SH-SY5Y (cell line): Measurements from ENCODE around the gene NLRP9.
"Not testable (repeated sequence)": the region's sequence is repeated elsewhere in the genome, so short reads cannot be mapped to it uniquely, and the experiment has no call there.

Source experiments
- GATA2 ChIP-seq: IDR thresholded peaks from 2 replicates; pipeline ENCODE4 v1.6.1; 2011; ENCODE audit warnings: mild to moderate bottlenecking, low read depth, low read length
- GATA3 ChIP-seq: IDR thresholded peaks from 2 replicates; pipeline ENCODE4 v1.6.1; 2011; ENCODE audit warnings: low read depth, mild to moderate bottlenecking, low read length, moderate library complexity

Gene NLRP9

DNA sequence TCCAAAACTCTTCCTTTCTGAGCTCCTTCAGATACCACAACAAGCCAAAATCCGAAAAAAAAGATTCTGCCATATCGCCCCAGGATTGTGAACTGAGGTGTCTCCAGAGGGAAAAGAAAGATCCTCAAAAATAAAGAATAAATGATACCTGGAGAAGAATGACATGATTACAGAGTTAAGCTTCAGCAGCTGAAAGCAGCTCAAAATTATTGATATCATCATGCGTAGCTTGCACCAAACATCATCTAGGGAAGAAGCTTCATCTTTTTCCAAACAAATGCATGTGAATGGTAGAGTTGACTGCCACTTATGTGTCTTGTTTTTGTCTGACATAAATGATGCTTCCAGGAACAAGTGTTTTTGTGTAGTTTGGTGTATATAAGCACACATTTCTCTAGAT is at the start of gene NLRP9:
NLRP9 (minus strand) TSS at position 101 of the 400 bp plus-strand sequence; CDS start at position 73, 28 bp downstream.
- TF ChIP-seq GATA3, result no peak
- TF ChIP-seq GATA2, result no peak

DNA sequence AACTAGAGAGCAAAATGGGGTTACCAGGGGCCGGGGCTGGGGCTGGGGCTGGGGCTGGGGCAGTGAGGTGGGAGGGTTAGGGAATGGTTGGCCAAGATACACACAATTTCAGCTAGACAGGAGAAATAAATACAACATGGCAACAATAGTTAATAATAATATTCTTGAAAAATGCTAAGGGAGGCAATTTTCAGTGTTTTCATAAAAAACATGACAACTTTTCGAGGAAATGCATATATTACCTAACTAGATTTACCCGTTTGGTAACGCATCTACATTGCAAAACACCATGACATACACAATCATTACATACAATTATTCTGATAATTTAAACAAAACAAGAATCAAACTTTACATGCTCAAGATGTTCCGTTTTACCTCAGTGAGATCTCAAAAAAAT is 42.9 kb upstream of the NLRP9 start:
- no peak for TF ChIP-seq GATA3
- no peak for TF ChIP-seq GATA2

DNA sequence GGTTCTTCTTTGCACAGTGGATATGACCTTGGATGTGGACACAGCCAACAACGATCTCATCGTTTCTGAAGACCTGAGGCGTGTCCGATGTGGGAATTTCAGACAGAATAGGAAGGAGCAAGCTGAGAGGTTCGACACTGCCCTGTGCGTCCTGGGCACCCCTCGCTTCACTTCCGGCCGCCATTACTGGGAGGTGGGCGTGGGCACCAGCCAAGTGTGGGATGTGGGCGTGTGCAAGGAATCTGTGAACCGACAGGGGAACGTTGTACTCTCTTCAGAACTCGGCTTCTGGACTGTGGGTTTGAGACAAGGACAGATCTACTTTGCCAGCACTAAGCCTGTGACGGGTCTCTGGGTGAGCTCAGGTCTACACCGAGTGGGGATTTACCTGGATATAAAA is 40.1 kb upstream of the NLRP9 start:
- no peak for TF ChIP-seq GATA3
- no peak for TF ChIP-seq GATA2

DNA sequence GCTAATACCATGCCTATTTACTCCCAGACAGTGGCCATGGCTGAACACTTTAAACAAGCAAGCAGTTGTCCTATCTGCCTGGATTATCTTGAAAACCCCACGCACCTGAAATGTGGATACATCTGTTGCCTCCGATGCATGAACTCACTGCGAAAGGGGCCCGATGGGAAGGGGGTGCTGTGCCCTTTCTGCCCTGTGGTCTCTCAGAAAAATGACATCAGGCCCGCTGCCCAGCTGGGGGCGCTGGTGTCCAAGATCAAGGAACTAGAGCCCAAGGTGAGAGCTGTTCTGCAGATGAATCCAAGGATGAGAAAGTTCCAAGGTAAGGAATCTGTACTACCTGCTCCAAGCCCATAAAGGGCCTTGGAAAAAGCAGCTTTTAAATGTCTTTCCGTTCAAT is 39.3 kb upstream of the NLRP9 start:
- TF ChIP-seq GATA3, result no peak
- no peak for TF ChIP-seq GATA2

GRCh38 chr19:55768818-55769217 is 30.6 kb upstream of the NLRP9 start, which contains the start of gene RFPL4AL1:
RFPL4AL1 (plus strand) TSS chr19:55769118; CDS start chr19:55771805, 2,687 bp downstream.
- not testable (repeated sequence) for TF ChIP-seq GATA2, GATA3

DNA sequence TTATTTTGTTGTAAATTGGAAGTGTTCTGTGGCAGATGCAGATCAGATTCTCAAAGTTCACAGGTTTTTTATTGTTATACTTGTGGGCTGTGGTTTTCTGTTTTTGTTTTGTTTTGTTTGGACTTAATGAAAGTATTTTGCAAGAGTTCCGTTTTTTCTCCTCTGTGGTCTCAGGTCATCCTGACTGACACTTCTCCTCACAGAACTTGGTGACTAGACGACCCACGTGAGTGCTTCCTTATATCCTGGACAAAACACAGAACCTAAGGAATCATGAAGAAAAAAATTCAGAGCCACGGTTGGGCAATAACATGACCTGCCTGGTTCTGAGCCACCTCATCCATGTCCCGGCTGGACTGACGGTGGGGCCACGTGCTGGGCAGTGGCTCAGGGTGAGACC is 28.3 kb upstream of the NLRP9 start:
- TF ChIP-seq GATA3, result no peak
- TF ChIP-seq GATA2, result no peak

- TF ChIP-seq GATA2, GATA3: not testable (repeated sequence)
Observed at GRCh38 chr19:55758797-55759196, 20.6 kb upstream of the NLRP9 start, which contains the start of gene RFPL4A. RFPL4A (plus strand) TSS chr19:55759097; CDS start chr19:55761801, 2,704 bp downstream.

GRCh38 chr19:55753401-55753800 is 15.2 kb upstream of the NLRP9 start:
- TF ChIP-seq GATA3 (no peak), GATA2 (no peak)

DNA sequence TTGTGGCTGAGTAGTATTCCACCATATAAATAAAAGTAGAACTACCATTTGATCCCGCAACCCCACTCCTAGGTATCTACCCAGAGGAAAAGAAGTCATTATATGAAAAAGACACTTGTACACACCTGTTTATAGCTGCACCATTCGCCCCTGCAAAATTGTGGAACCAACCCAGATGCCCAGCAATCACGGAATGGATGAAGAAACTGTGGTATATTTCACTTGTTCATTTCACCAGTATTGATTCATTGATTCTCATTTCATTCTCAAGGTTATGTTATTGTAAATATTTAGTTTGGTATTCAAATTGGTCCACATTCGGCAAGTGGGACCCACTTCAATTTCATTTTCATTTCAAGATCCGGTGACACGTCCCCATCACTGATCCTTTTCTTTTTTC is 12.5 kb upstream of the NLRP9 start:
- no peak for TF ChIP-seq GATA3
- no peak for TF ChIP-seq GATA2

- TF ChIP-seq GATA3 (no peak), GATA2 (no peak)
Observed at GRCh38 chr19:55723491-55723890, 14.7 kb downstream of the NLRP9 start.

DNA sequence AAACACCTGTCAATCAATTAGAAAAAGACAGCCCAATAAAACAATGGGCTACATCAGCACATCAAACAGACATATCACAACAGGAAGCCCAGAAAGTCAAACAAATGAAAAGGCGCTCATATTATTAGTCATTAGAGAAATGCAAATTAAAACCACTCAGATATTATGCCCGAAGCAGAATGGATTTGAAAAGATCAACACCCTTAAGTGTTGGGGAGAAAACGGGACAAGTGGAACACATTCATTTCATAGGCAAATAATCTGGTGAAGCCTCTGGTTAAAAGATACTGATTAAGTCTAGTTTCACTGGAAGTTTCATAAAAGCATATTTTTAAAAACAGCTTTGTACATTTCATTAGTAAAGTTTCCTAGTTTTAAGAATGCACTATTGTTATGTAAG is 17.4 kb downstream of the NLRP9 start:
- TF ChIP-seq GATA3 (no peak), GATA2 (no peak)

- no peak for TF ChIP-seq GATA2
- no peak for TF ChIP-seq GATA3
Observed at GRCh38 chr19:55720214-55720746, 17.9 kb downstream of the NLRP9 start.

DNA sequence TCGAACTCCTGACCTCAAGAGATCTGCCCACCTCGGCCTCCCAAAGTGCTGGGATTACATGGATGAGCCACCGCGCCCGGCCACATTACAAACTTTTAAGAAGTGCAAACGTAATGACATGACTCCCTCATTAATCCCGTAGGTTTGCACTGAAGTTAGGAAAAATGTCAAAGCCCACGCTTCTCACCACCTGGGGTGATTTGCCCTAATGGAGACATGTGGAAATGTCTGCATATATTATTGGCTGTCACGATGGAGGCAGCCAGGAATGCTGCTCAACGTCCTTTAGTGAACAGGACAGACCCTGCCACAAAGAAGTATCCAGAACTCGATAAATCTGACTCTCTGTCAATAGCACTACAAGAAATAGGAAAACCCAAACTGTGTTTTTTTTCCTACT is 21.0 kb downstream of the NLRP9 start:
- no peak for TF ChIP-seq GATA3
- TF ChIP-seq GATA2, result no peak

DNA sequence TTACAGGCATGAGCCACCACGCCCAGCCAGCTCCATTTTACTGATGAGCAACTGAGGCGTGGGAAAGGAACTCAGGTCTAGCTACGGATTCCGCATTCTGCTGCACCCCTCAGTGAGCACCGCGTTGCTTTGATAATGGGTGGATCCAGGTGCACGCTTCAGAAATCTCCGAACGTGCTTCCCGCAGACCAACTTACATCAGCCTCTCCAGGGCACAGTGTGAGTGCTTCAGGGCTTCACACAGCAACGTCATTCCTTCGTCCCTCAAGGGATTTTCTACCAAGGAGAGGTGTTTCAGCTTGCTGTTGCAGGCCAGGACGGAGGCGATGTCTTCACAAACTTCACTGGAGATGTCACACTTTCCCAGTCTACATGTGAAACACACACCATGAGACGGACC is 21.7 kb downstream of the NLRP9 start:
- no peak for TF ChIP-seq GATA2
- TF ChIP-seq GATA3, result no peak

DNA sequence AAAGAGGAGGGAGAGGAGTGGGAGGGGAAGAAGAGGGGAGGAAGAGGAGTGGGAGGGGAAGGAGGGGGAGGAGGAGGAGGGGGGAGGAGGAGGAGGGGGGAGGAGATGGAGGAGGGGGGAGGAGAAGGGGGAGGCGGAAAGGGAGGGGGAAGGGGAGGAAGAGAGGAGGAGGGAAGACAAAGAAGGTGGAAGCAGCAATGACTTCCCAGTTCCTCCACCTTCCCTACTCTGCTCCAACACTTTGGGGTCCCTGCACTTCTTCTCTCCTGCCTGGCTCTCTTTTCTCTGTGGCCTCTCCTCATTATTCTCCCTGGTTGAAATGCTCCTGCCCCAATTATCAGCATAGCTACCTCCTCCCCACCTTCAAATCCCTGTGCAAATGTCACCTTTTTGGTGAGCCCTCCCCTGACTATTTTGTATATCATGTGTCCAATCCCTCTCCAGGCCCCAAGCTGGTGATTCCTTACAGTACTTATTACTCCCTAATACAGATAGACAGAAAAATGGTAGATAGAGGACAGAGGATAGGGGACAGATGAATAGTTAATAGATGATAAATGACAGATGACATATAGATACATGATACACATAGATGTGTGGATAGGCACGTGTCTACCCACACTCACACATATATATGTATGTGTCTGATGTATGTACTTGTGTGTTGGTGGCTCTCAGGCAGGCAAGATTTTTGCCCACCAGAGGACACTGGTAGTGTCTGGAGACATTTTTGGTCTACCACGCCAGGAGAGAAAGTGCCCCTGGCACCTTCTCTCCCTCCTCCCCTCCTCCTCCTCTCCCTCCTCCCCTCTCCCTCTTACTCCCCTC is 25.2 kb downstream of the NLRP9 start:
- TF ChIP-seq GATA3, result no peak
- no peak for TF ChIP-seq GATA2

DNA sequence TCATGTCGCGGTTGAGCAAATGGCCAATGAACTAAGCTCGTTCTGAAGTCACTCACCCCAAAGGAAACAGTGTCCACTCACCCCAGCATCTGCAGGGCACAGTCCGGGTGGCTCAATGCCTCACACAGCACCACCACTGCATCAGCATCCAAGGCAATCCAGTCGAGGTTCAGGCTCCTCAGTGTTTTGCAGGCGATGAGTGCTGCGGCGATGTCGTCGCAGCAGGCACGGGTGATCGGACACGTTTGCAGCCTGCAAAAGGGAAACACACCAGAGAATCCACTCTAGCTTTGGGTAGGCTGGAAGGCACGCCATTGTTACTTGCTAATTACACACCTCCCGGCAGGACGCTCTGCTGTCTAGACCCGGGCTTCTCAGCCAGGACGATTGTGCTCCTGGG is 26.5 kb downstream of the NLRP9 start:
- no peak for TF ChIP-seq GATA2
- TF ChIP-seq GATA3, result no peak

DNA sequence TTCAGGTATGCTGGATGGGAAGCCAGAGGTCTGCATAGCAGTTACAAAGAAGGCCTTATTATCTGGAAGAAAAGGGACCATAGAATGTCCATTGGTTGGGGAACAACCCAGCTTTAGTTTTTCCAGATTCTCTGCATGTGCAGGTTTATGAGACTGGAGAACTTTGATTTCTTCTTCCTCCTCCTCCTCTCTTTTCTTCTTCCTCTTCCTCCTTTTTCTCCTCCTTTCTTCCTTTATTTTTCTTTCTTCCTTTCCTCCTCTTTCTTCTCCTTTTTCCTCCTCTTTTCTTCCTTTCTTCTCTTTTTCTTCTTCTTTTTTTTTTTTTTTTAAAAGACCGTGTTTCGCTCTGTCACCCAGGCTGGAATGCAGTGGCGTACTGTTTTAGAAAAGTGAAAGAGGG is 32.2 kb downstream of the NLRP9 start:
- no peak for TF ChIP-seq GATA3
- no peak for TF ChIP-seq GATA2
